ENCODE data around the gene FAM171A1. TPM values are rescaled to one million over a fixed set of nuclear protein-coding genes. Genes with fewer than 3 reads are reported as not detected.

The FAM171A1 gene
- total and polyA plus RNA-seq, 2 of the 13 experiments (the other 11 are each of a cell fraction or from before 2014, with no cell fraction given) = 21.5 to 34.7 TPM

- TF ChIP-seq ZNF609 (CRISPR knock-in tag; IDR thresholded peaks at IDR 0.05; ENCODE audit: borderline replicate concordance) = no peak
- TF ChIP-seq, protein P1, sequence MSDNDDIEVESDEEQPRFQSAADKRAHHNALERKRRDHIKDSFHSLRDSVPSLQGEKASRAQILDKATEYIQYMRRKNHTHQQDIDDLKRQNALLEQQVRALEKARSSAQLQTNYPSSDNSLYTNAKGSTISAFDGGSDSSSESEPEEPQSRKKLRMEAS (IDR thresholded peaks at IDR 0.05) = no peak
- TF ChIP-seq NFKB2 (CRISPR knock-in tag; IDR thresholded peaks at IDR 0.05; ENCODE audit: borderline replicate concordance) = no peak
- TF ChIP-seq ZSCAN9 (CRISPR knock-in tag; IDR thresholded peaks at IDR 0.05; ENCODE audit: borderline replicate concordance) = no peak
Observed at GRCh38 chr10:15197276-15197675, 173.8 kb downstream of the FAM171A1 start (continued).

- no peak for DNase-seq (ENCODE audit: low spot score)
- no peak for FAIRE-seq
- 0 out of 5 replicates have a peak, but pooled peaks cover 0 to 1% of the 10 kb centered on the region in 2 experiments for H3K27me3 ChIP-seq (ENCODE audit: control insufficient read depth in 1 of 2, insufficient read depth in 2 of 2, low read length in 2 of 2)
- H3K36me3 ChIP-seq (replicated peaks in 1 of 2; ENCODE audit: control insufficient read depth in 1 of 2, insufficient read depth in 2 of 2, low read length in 2 of 2) = no peaks in the 10 kb centered on the region
- no peaks in the 10 kb centered on the region for H3K79me2 ChIP-seq (ENCODE audit: insufficient read depth, low read length)
- peaks cover 11% of the 10 kb centered on the region; the same call in 1 of the 2 replicates for H3K4me1 ChIP-seq (ENCODE audit: insufficient read depth, low read length)
- ChIA-PET POLR2A (no interaction called here), CTCF (ENCODE audit: low intra/inter-chr PET ratio, low total read pairs) (no interaction called here)
- no TSS peak for BruUV-seq (replicated peaks)
- no peak overlapping the region for H3K4me3 ChIP-seq (replicated peaks in 1 of 3; ENCODE audit: insufficient read depth in 1 of 3, low read depth in 2 of 3, low read length in 3 of 3)
- intact Hi-C loops (cut with micrococcal nuclease; ENCODE audit: unreplicated experiment) (no loop called here), in situ Hi-C loops (cut with HindIII; ENCODE audit: extremely low pct_ligation_motif_present, low pct_unique_long_range_greater_than_20kb) (no loop called here)
- H3K9ac ChIP-seq (ENCODE audit: insufficient read depth, low read depth, low read length) = no peak overlapping the region
- no peaks in the 10 kb centered on the region for H3K9me3 ChIP-seq (ENCODE audit: low read length)
- H4K20me1 ChIP-seq (ENCODE audit: insufficient read depth, low read length) = no peaks in the 10 kb centered on the region
- TF ChIP-seq ZHX1 (CRISPR knock-in tag; IDR thresholded peaks at IDR 0.05; ENCODE audit: low read depth) = no peak
- no peak for TF ChIP-seq POGZ (CRISPR knock-in tag; IDR thresholded peaks at IDR 0.05)
- peak; percentile 55 for TF ChIP-seq CREB1 (IDR thresholded peaks at IDR 0.05)
- TF ChIP-seq CREB1 (CRISPR knock-in tag; IDR thresholded peaks at IDR 0.05) = no peak
- no peak overlapping the region for H3K4me2 ChIP-seq (ENCODE audit: low read depth, low read length)
- WGBS (ENCODE audit: low lambda C conversion rate) = 68% methylated on average over 12 of the region's 12 CpGs
- H2AFZ ChIP-seq (ENCODE audit: low read length) = no peak overlapping the region
- no peak for ATAC-seq
- H3K27ac ChIP-seq (ENCODE audit: extremely low read length, insufficient read depth, low read length) = no peak overlapping the region
Observed at GRCh38 chr10:15196021-15196834, 174.9 kb downstream of the FAM171A1 start.
